Esophagus muscularis mucosa (tissue), 4 donors: ENCODE measurements around the gene C1orf94. TPM values are rescaled to one million over a fixed set of nuclear protein-coding genes. Genes with fewer than 3 reads are reported as not detected.
A peak's percentile ranks its signal among the peaks of the same experiment; 100 is the strongest.

ENCODE experiments used
- DNase-seq: peaks from one replicate; pipeline ENCODE4 v3.0.0-alpha.2; 2017; ENCODE audit errors: extremely low spot score
- H3K27ac ChIP-seq, 4 donors: fragments of 200-600 bp; sonication (generic); replicated peaks in 1 of 4; 1 replicate in 3 of 4; 2 replicates in 1 of 4; pipeline ENCODE4 v1.5.1; 2016 to 2019; ENCODE audit warnings: mild to moderate bottlenecking in 1 of 4
- H3K27me3 ChIP-seq, 4 donors: fragments of 200-600 bp; sonication (generic); one replicate each; pipeline versions ENCODE4 v1.5.1 to v1.6.0; 2016 to 2019
- H3K36me3 ChIP-seq, 4 donors: fragments of 200-600 bp; sonication (generic); one replicate each; pipeline ENCODE4 v1.5.1; 2016 to 2019
- H3K4me1 ChIP-seq, 4 donors: fragments of 200-600 bp; sonication (generic); one replicate each; pipeline ENCODE4 v1.5.1; 2016 to 2019
- H3K4me3 ChIP-seq, 4 donors: fragments of 200-600 bp; sonication (generic); 1 replicate in 2 of 4; 2 replicates in 2 of 4; pipeline ENCODE4 v1.5.1; 2016 to 2019; ENCODE audit warnings: mild to moderate bottlenecking in 4 of 4, moderate library complexity in 1 of 4
- H3K9me3 ChIP-seq, 4 donors: fragments of 200-600 bp; sonication (generic); 1 replicate in 3 of 4; 2 replicates in 1 of 4; pipeline ENCODE4 v1.5.1; 2016 to 2019
- CTCF ChIP-seq, 3 experiments: fragments of 200-600 bp in 2 of 3; fragments of 450-650 bp in 1 of 3; sonication (generic) in 2 of 3; IDR thresholded peaks; one replicate each; pipeline ENCODE4 v1.5.1; 2017 to 2019; ENCODE audit warnings: antibody characterized with exemption in 3 of 3, mild to moderate bottlenecking in 2 of 3, moderate library complexity in 1 of 3
- EP300 ChIP-seq: sonication (generic); formaldehyde crosslinking; IDR thresholded peaks from one replicate; pipeline ENCODE4 v1.6.1; 2017; ENCODE audit warnings: antibody characterized with exemption
- POLR2A ChIP-seq: fragments of 450-650 bp; IDR thresholded peaks from one replicate; pipeline ENCODE4 v1.6.1; 2017; ENCODE audit warnings: antibody characterized with exemption, moderate library complexity, mild to moderate bottlenecking, low read depth
- POLR2AphosphoS5 ChIP-seq, 2 donors: sonication (generic); formaldehyde crosslinking; IDR thresholded peaks; one replicate each; pipeline ENCODE4 v1.6.1; 2017; ENCODE audit warnings: antibody characterized with exemption in 2 of 2
- WGBS: methylation state at CpG from one replicate; pipeline ENCODE4 v1.1.5; 2018; 5-methylcytosine and 5-hydroxymethylcytosine counted together
- intact Hi-C: fragments of 100-400 bp; cut with DNase I; formaldehyde crosslinking; loops from one replicate; pipeline ENCODE4 v1.15.1; 2023
- total RNA-seq, 4 donors: library from RNA; depleted of rRNA; stranded (reverse); fragments of >200 nt; gene quantifications; one replicate each; pipeline versions ENCODE4 v1.1.0 to v1.2.1, GENCODE V29; 2016

Gene C1orf94
- total RNA-seq, 4 donors from 2014 or later: 0.13 TPM; not detected in 3

DNA sequence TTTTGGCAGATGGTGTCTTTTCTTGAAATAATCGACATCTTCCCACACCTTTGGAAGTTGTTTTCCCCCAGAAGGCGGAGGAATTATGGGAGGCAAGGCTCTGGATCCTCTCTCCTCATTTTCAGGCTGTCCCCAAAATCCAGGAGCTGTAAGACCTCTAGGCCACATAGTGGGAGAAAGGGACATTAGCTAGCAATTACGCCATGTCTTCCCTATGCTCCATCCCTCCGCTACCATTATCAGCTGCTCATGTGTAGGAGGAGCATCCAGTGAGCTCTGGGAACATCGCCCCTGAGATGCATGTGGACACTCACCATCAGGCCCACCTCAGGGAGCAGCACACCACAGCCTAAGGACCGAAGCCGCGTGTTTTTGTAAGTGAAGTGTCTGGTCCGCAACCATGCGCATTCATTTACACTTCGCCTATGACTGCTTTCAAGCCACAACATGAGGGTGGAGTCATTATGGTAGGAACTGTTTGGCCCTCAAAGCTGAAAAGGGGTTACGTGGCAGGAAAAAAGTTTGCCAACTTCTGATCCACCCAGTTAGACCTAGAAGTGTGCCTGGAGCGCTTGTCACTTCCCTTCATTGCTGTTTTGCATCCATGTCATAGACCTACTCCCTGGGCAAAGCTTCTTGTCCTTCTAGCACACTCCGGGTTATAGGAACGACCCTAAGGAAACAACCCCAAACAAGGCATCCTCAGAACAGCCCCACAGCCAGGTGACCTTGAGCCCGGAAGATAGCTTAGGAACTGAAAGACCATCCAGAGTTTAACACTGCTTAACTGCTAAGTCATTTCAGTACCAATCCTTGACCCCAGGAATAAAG, 85.5 kb downstream of the C1orf94 start:
- Histone ChIP-seq H3K4me3 (no peak overlapping the region), H3K27ac (no peak overlapping the region), H3K27me3 (peaks cover 0 to 41% (median 2%) of the 10 kb centered on the region in 4 donors), H3K9me3 (no peaks in the 10 kb centered on the region), H3K36me3 (no peaks in the 10 kb centered on the region), H3K4me1 (no peaks in the 10 kb centered on the region)
- peak; percentile 68 for DNase-seq
- intact Hi-C loops: no loop called here
- TF ChIP-seq POLR2AphosphoS5 (IDR thresholded peaks at IDR 0.05) (no peak), POLR2A (no peak), EP300 (no peak), CTCF (IDR thresholded peaks at IDR 0.05) (no peak)
- WGBS: 86% methylated on average over 15 of the region's 16 CpGs

DNA sequence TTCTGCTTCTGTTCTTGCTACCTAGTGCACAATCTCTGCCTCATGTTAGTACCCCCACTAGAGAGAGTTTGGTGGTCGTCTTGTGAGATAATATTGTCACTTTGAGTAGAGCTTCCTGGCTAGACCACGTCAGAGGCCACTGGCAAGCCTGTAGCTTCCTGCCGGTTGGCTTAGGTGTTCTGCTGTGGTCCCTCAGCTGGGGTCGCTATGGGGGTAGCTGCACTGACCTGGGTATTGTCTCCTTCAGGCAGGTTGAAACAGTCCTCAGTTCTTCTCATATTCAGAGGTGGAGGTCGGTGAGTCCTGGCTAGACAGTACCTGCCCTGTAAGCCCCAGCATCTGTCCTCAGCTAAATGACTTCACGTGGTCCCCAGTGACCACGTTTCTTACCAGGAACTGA, 86.2 kb downstream of the C1orf94 start:
- TF ChIP-seq POLR2AphosphoS5 (IDR thresholded peaks at IDR 0.05) (no peak), POLR2A (no peak), EP300 (no peak), CTCF (IDR thresholded peaks at IDR 0.05) (no peak)
- DNase-seq: peak; percentile 74
- H3K27ac ChIP-seq: no peak overlapping the region
- no peaks in the 10 kb centered on the region for H3K4me1 ChIP-seq
- WGBS: 67% methylated on average over 6 of the region's 7 CpGs
- no peaks in the 10 kb centered on the region for H3K9me3 ChIP-seq
- intact Hi-C loops: no loop called here
- no peak overlapping the region for H3K4me3 ChIP-seq
- H3K36me3 ChIP-seq: no peaks in the 10 kb centered on the region
- peaks cover 0 to 41% (median 2%) of the 10 kb centered on the region in 4 donors for H3K27me3 ChIP-seq

- H3K4me3 ChIP-seq: no peak overlapping the region
- H3K27ac ChIP-seq: no peak overlapping the region
- intact Hi-C loops: no loop called here
- no peaks in the 10 kb centered on the region for H3K4me1 ChIP-seq
- no peaks in the 10 kb centered on the region for H3K36me3 ChIP-seq
- DNase-seq: no peak
- no peaks in the 10 kb centered on the region for H3K9me3 ChIP-seq
- no peak for TF ChIP-seq POLR2A
- no peak for TF ChIP-seq CTCF (IDR thresholded peaks at IDR 0.05)
- TF ChIP-seq EP300: no peak
- TF ChIP-seq POLR2AphosphoS5 (IDR thresholded peaks at IDR 0.05): no peak
- peaks cover 0 to 42% (median 2%) of the 10 kb centered on the region in 4 donors for H3K27me3 ChIP-seq
- 37% methylated on average over 4 of the region's 4 CpGs for WGBS
Measured at GRCh38 chr1:34263406-34263805, 86.7 kb downstream of the C1orf94 start.

- Histone ChIP-seq H3K9me3 (no peaks in the 10 kb centered on the region), H3K36me3 (no peaks in the 10 kb centered on the region), H3K27me3 (peaks cover 0 to 51% (median 2%) of the 10 kb centered on the region in 4 donors), H3K27ac (no peak overlapping the region), H3K4me3 (no peak overlapping the region), H3K4me1 (no peaks in the 10 kb centered on the region)
- DNase-seq: peak; percentile 45
- intact Hi-C loops: no loop called here
- TF ChIP-seq EP300: no peak
- no peak for TF ChIP-seq CTCF (IDR thresholded peaks at IDR 0.05)
- no peak for TF ChIP-seq POLR2A
- TF ChIP-seq POLR2AphosphoS5 (IDR thresholded peaks at IDR 0.05): no peak
- 68% methylated on average over 3 of the region's 3 CpGs for WGBS
Measured at GRCh38 chr1:34265396-34265795, 88.7 kb downstream of the C1orf94 start.
